Body of pancreas (tissue), 4 donors: ENCODE results near the gene FFAR2. TPM values are rescaled to one million over a fixed set of nuclear protein-coding genes. Genes with fewer than 3 reads are reported as not detected.
A peak's percentile ranks its signal among the peaks of the same experiment; 100 is the strongest.
"Not testable (repeated sequence)": the region's sequence is repeated elsewhere in the genome, so short reads cannot be mapped to it uniquely, and the experiment has no call there.

Experiments used
- ATAC-seq: fragments of 150-250 bp; one replicate; pipeline ENCODE4 v1.9.1; 2016
- DNase-seq, 4 donors: peaks; one replicate each; pipeline ENCODE4 v3.0.0-alpha.2; 2019
- H3K27ac ChIP-seq, 4 donors: fragments of 200-600 bp; sonication (generic); 1 replicate in 3 of 4; 2 replicates in 1 of 4; pipeline versions ENCODE4 v1.5.1 to v1.6.1; 2016 to 2019; ENCODE audit warnings: mild to moderate bottlenecking in 1 of 4, mixed read lengths in 1 of 4, moderate library complexity in 1 of 4
- H3K27me3 ChIP-seq, 2 donors: fragments of 200-600 bp; sonication (generic); one replicate each; pipeline ENCODE4 v1.6.0; 2016; ENCODE audit warnings: mild to moderate bottlenecking in 1 of 2
- H3K36me3 ChIP-seq, 2 donors: fragments of 200-600 bp; sonication (generic); replicated peaks in 1 of 2; 2 replicates each; pipeline ENCODE4 v1.5.1; 2016; ENCODE audit warnings: low read depth in 2 of 2; ENCODE audit not compliant: insufficient read depth in 1 of 2
- H3K4me1 ChIP-seq: fragments of 200-600 bp; sonication (generic); one replicate; pipeline ENCODE4 v1.6.0; 2016
- H3K4me3 ChIP-seq, 2 donors: fragments of 200-600 bp; sonication (generic); 1 replicate in 1 of 2; 2 replicates in 1 of 2; pipeline ENCODE4 v1.5.1; 2016 to 2019
- H3K9me3 ChIP-seq, 3 donors: fragments of 200-600 bp; sonication (generic); 1 replicate in 2 of 3; 2 replicates in 1 of 3; pipeline ENCODE4 v1.5.1; 2016
- POLR2A ChIP-seq, 3 donors: fragments of 450-650 bp; IDR thresholded peaks; one replicate each; pipeline ENCODE4 v1.6.1; 2016; ENCODE audit warnings: antibody characterized with exemption in 3 of 3, mild to moderate bottlenecking in 2 of 3
- WGBS, 2 donors: methylation state at CpG; one replicate each; pipeline ENCODE4 v1.1.5; 2017; 5-methylcytosine and 5-hydroxymethylcytosine counted together
- intact Hi-C: fragments of 100-400 bp; cut with DNase I; formaldehyde crosslinking; loops from one replicate; pipeline ENCODE4 v1.15.1; 2023
- total RNA-seq, 2 donors: library from RNA; depleted of rRNA; stranded (reverse); fragments of >200 nt; gene quantifications; one replicate each; pipeline ENCODE4 v1.1.0, GENCODE V29; 2016
- TF ChIP-seq, protein P1 (sequence below), 7 experiments: fragments of 450-650 bp in 4 of 7; fragments of 200-600 bp in 3 of 7; sonication (generic) in 3 of 7; IDR thresholded peaks; one replicate each; pipeline ENCODE4 v1.5.1; 2016 to 2019; ENCODE audit warnings: antibody characterized with exemption in 7 of 7

Gene FFAR2
- total RNA-seq, 2 donors from 2014 or later: not detected

DNA sequence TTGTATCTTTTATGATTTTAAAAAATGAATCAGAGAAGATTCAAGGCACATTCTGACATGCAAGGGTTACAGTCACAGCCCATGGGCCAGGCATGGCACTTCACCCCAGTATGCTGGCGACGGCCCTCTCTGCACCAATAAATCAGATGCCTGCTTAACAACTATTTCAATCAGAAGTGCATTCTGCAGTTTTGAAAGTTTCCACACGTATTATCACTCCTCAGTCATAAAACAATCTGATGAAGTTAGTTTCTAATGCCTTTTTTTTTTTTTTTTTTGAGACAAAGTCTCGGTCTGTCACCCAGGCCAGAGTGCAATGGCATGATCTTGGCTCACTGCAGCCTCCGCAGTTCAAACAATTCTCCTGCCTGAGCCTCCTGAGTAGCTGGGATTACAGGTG is 28.3 kb upstream of the FFAR2 start:
- ATAC-seq (no peak), DNase-seq (no peak)
- H3K4me3 ChIP-seq: no peak overlapping the region
- H3K4me1 ChIP-seq: peaks cover 28% of the 10 kb centered on the region
- H3K36me3 ChIP-seq: no peaks in the 10 kb centered on the region
- no peaks in the 10 kb centered on the region for H3K27me3 ChIP-seq
- peak overlapping the region; percentile 63 to 87 (median 80) for H3K27ac ChIP-seq
- 51 to 65% methylated on average over 5 of the region's 5 CpGs for WGBS, 2 donors
- no peaks in the 10 kb centered on the region for H3K9me3 ChIP-seq
- TF ChIP-seq POLR2A (IDR thresholded peaks at IDR 0.05): no peak
- TF ChIP-seq, protein P1, sequence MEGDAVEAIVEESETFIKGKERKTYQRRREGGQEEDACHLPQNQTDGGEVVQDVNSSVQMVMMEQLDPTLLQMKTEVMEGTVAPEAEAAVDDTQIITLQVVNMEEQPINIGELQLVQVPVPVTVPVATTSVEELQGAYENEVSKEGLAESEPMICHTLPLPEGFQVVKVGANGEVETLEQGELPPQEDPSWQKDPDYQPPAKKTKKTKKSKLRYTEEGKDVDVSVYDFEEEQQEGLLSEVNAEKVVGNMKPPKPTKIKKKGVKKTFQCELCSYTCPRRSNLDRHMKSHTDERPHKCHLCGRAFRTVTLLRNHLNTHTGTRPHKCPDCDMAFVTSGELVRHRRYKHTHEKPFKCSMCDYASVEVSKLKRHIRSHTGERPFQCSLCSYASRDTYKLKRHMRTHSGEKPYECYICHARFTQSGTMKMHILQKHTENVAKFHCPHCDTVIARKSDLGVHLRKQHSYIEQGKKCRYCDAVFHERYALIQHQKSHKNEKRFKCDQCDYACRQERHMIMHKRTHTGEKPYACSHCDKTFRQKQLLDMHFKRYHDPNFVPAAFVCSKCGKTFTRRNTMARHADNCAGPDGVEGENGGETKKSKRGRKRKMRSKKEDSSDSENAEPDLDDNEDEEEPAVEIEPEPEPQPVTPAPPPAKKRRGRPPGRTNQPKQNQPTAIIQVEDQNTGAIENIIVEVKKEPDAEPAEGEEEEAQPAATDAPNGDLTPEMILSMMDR (IDR thresholded peaks at IDR 0.05): no peak
- intact Hi-C loops: loop anchor here (5.0 kb wide), 1 partner anchor 52 kb away; no protein-coding TSS in a partner anchor

DNA sequence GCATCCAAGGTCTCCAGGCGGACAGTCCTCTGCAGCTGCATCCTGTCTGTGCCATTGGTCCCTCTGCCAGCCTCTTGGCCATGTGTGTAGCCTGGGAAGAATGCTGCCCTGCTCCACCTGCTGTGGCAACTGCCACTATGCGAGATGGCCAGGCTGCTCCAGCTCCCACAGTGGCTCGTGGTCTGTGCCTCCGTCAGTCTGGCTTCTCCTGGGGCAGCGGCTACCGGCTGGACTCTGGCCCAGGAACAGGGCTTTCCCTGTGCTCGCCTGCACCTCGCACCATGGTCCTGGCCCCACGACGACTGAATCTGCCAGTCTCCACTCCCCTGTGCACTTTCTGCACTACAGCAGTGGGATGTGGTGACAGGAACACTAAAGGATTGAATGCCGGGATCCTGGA is 26.7 kb upstream of the FFAR2 start:
- DNase-seq: peak; percentile 93 to 98 (median 96)
- no peak overlapping the region for H3K4me3 ChIP-seq
- WGBS, 2 donors: 39 to 53% methylated on average over 11 of the region's 11 CpGs

DNA sequence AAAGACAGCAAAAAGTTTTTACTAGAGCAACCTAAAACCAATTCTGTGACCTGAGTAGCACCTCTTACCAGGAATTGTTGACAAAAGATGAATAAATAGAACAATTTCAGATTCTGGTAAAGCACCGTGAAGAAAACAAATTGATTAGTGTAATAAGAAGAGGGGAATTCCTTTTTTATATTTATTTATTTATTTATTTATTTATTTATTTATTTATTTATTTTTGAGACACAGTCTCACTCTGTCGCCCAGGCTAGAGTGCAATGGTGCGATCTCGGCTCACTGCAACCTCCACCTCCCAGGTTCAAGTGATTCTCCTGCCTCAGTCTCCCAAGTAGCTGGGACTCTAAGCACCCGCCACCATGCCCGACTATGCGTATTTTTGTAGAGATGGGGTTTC is 24.7 kb upstream of the FFAR2 start:
- H3K27me3 ChIP-seq, H3K4me3 ChIP-seq, H3K9me3 ChIP-seq, H3K27ac ChIP-seq, DNase-seq, H3K36me3 ChIP-seq, ATAC-seq, intact Hi-C loops: not testable (repeated sequence)
- peaks cover 40% of the 10 kb centered on the region for H3K4me1 ChIP-seq
- WGBS, 2 donors: 86 to 88% methylated on average over 7 of the region's 7 CpGs

More for the DNA sequence above, 26.7 kb upstream of the FFAR2 start:
- intact Hi-C loops: no loop called here
- peak overlapping the region; percentile 63 to 87 (median 80) for H3K27ac ChIP-seq
- H3K27me3 ChIP-seq: no peaks in the 10 kb centered on the region
- H3K9me3 ChIP-seq: no peaks in the 10 kb centered on the region
- TF ChIP-seq, protein P1 (IDR thresholded peaks at IDR 0.05): peak in 1 of 7 experiments; percentile 2
- TF ChIP-seq POLR2A (IDR thresholded peaks at IDR 0.05): peak in 1 of 3 donors; percentile 28
- ATAC-seq: peak; percentile 80
- H3K36me3 ChIP-seq: no peaks in the 10 kb centered on the region
- H3K4me1 ChIP-seq: peaks cover 28% of the 10 kb centered on the region

DNA sequence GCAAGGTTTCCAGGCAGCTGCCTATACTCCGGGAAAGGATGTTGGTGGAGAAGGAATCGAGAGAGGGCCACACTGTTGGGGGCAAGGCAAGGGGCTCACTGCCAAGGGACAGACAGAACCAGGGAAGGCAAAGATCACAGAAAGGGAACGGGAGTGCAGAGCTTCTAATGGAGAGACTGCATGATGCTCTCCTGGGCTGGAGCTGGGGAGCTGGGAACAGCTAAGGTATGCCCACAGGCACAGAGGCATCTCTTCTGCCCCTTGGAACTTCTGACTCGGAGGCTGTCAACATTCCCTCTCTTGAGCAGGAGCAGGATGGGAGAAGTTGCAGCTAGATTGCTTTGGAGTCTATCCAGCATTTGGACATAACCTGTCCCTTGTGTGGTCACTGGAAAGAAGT is 22.4 kb upstream of the FFAR2 start:
- Histone ChIP-seq H3K9me3 (no peaks in the 10 kb centered on the region), H3K27me3 (no peaks in the 10 kb centered on the region), H3K4me1 (peaks cover 29% of the 10 kb centered on the region), H3K27ac (no peak overlapping the region), H3K36me3 (no peaks in the 10 kb centered on the region), H3K4me3 (no peak overlapping the region)
- ATAC-seq: no peak
- no peak for TF ChIP-seq POLR2A (IDR thresholded peaks at IDR 0.05)
- TF ChIP-seq, protein P1 (IDR thresholded peaks at IDR 0.05): no peak
- intact Hi-C loops: no loop called here
- WGBS, 2 donors: 77 to 82% methylated on average over 4 of the region's 4 CpGs
- DNase-seq: no peak

DNA sequence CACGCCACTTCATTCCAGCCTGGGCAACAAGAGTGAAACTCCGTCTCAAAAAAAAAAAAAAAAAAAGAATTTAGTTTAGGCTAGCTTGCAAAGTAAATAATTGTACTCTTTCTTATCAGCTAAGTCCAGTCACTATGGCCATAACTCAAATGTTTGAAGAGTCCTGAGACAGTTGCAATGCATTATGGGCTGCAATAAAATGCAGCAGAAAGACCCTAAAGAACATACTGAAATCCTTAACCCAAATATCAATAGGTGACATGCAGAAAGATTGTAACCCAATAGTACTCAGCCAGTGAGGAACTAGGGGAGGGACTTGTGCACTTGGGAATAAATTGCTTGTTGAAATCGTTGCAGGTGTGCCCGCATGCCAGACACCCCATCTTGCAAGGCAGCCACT is 20.9 kb upstream of the FFAR2 start:
- Histone ChIP-seq H3K4me1 (peaks cover 14% of the 10 kb centered on the region), H3K27me3 (no peaks in the 10 kb centered on the region), H3K36me3 (no peaks in the 10 kb centered on the region), H3K27ac (peak overlapping the region in 2 of 4 donors; percentile 21 to 28), H3K9me3 (no peaks in the 10 kb centered on the region), H3K4me3 (no peak overlapping the region)
- DNase-seq (peak in 1 of 4 donors; percentile 44), ATAC-seq (peak; percentile 51)
- 18 to 23% methylated on average over 4 of the region's 4 CpGs for WGBS, 2 donors
- TF ChIP-seq, protein P1 (IDR thresholded peaks at IDR 0.05): no peak
- no peak for TF ChIP-seq POLR2A (IDR thresholded peaks at IDR 0.05)
- intact Hi-C loops: no loop called here
